HUES6 (cell line): Measurements from ENCODE around the gene CHRNA4.
A peak's percentile ranks its signal among the peaks of the same experiment; 100 is the strongest.

ENCODE experiments used
- H3K27ac ChIP-seq: 2 replicates; pipeline ENCODE4 v1.7.0; 2013; ENCODE audit warnings: low read depth, mild to moderate bottlenecking, low read length, inconsistent platforms
- H3K27me3 ChIP-seq: 2 replicates; pipeline ENCODE4 v1.6.1; 2013; ENCODE audit warnings: low read length; ENCODE audit not compliant: control insufficient read depth, insufficient read depth
- H3K36me3 ChIP-seq: 2 replicates; pipeline ENCODE4 v1.6.1; 2013; ENCODE audit warnings: low read length; ENCODE audit not compliant: control insufficient read depth, insufficient read depth
- H3K4me1 ChIP-seq: 2 replicates; pipeline ENCODE4 v1.6.1; 2013; ENCODE audit warnings: low read length; ENCODE audit not compliant: control insufficient read depth, insufficient read depth
- H3K4me3 ChIP-seq: 2 replicates; pipeline ENCODE4 v1.5.1; 2013; ENCODE audit warnings: low read depth, low read length
- H3K9ac ChIP-seq: one replicate; pipeline ENCODE4 v1.6.1; 2013; ENCODE audit warnings: mild to moderate bottlenecking, low read length
- H3K9me3 ChIP-seq: 2 replicates; pipeline ENCODE4 v1.6.1; 2013; ENCODE audit warnings: low read depth, low read length; ENCODE audit not compliant: control insufficient read depth, insufficient read depth

The CHRNA4 gene

DNA sequence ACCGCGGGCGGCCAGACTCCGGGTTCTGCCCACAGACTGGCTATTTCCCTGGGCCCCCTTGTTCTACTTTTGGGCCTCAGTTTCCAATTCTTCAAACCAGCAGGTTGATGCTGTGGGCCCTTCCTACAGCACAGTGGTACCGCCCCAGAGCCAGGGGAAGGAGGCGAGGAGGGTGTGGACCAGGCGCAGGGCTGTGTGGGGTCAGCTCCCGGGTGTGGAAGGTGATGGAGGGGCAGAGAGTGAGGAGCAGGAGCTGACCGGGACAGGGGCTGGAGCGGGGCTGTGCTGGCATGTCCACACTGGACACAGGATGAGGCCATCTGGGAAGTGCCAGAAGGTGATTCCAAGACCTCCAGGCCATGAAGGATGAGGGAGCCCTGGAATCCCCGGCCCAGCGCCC lies 35.2 kb upstream of the CHRNA4 start:
- Histone ChIP-seq H3K27ac (no peak overlapping the region), H3K36me3 (no peaks in the 10 kb centered on the region), H3K4me3 (no peak overlapping the region), H3K4me1 (peaks cover 16% of the 10 kb centered on the region), H3K9me3 (peaks cover 18% of the 10 kb centered on the region), H3K27me3 (no peaks in the 10 kb centered on the region; the same call in 1 of the 2 replicates), H3K9ac (no peak overlapping the region)

DNA sequence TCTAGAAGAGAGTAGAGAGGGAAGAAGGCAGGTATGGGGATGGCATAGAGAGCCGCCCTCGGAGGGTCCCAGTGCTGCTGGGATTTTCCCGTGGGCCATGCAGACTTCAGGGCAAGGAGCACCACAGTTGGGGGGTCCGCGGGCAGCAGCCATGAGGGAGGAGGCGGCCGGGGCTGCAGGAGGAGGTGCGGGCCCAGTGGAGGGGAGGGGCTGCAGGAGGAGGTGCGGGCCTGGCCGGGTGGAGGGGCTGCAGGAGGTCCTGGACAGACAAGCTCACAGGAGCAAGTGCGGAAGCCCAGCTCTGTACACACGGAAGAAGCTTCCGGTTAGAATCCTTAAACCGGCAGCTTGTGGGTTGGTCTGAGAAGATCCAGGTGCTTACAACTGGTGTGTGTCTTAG lies 34.6 kb upstream of the CHRNA4 start:
- no peaks in the 10 kb centered on the region; the same call in 1 of the 2 replicates for H3K27me3 ChIP-seq

DNA sequence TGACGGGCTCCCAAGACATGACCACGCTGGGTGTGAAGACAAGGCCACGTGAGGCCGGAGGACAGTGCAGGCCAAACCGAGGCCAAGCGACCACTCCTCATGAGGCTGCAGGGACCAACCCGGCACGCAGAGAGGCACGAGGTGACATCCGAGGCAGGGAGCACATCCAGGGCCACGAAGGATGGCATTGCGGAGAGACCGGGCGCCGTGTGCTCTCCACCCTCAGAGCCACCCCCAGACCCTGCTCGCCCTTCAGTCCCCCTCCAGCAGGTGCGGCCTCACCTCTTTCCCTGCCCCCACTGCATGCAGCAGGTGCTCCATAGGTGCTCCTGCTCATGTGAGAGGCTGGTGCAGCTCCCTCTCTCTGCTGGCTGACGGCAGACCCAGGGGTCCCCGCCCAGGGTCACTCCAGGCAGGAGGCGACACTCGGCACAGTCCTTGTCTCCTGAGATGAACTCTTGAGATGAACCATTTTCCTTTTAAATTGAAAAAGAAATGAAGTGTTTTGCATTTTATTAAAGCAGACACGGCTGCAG lies 33.8 kb upstream of the CHRNA4 start:
- Histone ChIP-seq H3K27ac (no peak overlapping the region), H3K4me3 (no peak overlapping the region), H3K36me3 (no peaks in the 10 kb centered on the region)

More for the DNA sequence above, 34.6 kb upstream of the CHRNA4 start:
- no peak overlapping the region for H3K4me3 ChIP-seq
- peaks cover 16% of the 10 kb centered on the region for H3K4me1 ChIP-seq
- no peak overlapping the region for H3K27ac ChIP-seq
- H3K9ac ChIP-seq: no peak overlapping the region
- no peaks in the 10 kb centered on the region for H3K36me3 ChIP-seq
- peaks cover 20% of the 10 kb centered on the region for H3K9me3 ChIP-seq

DNA sequence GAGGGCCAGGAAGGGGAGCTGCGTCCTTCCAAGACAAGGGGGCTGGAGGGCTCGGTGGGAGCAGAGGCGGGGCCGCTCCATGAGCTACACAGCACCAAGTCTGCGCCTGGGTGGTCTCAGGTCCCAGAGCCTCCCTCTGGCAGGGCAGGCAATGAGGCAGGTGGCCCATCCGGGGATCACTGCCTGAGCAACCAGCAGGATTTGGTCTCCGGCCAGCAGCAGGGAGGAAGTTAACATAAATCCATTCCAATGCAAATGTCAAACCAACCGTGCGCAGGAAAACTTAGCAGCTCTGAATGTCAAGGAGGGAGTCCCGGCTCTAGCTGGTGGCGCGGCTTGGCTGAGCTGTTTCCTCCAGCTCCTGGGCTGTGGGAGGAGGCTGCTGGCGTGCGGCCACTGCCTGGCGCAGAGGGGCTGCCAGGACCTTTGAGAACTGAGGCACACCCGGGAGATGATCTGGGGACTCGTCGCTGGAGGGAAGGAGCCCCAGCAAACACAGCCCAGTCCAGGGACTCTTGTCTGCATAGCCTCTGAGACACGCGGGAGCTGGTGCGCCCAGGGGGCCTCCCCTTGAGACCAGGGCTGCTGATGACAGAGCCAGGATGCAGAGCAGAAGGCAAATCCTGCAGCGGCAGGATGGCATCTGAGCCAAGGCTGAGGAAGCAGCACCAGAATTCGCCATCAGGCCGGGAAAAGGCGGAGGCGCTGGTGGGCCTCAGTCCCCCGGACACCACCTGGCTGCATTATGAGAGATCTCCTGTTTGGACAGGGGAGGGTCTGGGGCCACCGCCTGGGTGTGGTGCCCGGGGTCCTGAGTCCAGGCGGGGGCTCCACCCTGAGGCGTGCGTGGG lies 33.1 kb upstream of the CHRNA4 start:
- Histone ChIP-seq H3K9me3 (peaks cover 22% of the 10 kb centered on the region), H3K27me3 (no peaks in the 10 kb centered on the region; the same call in 1 of the 2 replicates), H3K4me3 (no peak overlapping the region), H3K36me3 (no peaks in the 10 kb centered on the region), H3K9ac (no peak overlapping the region), H3K4me1 (peaks cover 16% of the 10 kb centered on the region), H3K27ac (peak overlapping the region; percentile 29; the same call in 1 of the 2 replicates)

More for the DNA sequence above, 33.8 kb upstream of the CHRNA4 start:
- Histone ChIP-seq H3K9ac (no peak overlapping the region), H3K9me3 (peaks cover 22% of the 10 kb centered on the region), H3K27me3 (no peaks in the 10 kb centered on the region; the same call in 1 of the 2 replicates), H3K4me1 (peaks cover 16% of the 10 kb centered on the region)

DNA sequence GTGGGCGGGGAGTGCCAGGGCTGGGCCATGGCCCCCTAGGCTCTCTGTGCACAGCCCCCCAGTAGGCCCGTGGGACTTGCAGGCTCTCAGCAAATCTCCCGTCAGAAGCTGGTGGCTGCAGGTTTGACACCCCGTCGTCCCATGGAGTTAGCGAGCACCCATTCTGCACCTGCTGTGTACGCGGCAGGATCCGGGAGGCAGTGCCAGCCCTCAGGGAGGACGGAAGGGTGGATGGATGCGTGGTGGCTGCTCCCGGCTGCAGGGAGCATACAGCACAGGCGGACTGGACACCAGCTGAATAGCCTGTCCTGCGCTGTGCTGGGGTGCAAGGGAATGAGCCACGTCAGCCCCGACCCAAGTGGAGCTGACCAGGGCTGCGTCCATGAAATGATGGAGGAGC lies 32.4 kb upstream of the CHRNA4 start:
- Histone ChIP-seq H3K4me1 (peaks cover 16% of the 10 kb centered on the region), H3K27ac (peak overlapping the region; percentile 29; the same call in 1 of the 2 replicates), H3K9ac (no peak overlapping the region), H3K9me3 (peaks cover 22% of the 10 kb centered on the region), H3K27me3 (no peaks in the 10 kb centered on the region; the same call in 1 of the 2 replicates), H3K4me3 (no peak overlapping the region), H3K36me3 (no peaks in the 10 kb centered on the region)

DNA sequence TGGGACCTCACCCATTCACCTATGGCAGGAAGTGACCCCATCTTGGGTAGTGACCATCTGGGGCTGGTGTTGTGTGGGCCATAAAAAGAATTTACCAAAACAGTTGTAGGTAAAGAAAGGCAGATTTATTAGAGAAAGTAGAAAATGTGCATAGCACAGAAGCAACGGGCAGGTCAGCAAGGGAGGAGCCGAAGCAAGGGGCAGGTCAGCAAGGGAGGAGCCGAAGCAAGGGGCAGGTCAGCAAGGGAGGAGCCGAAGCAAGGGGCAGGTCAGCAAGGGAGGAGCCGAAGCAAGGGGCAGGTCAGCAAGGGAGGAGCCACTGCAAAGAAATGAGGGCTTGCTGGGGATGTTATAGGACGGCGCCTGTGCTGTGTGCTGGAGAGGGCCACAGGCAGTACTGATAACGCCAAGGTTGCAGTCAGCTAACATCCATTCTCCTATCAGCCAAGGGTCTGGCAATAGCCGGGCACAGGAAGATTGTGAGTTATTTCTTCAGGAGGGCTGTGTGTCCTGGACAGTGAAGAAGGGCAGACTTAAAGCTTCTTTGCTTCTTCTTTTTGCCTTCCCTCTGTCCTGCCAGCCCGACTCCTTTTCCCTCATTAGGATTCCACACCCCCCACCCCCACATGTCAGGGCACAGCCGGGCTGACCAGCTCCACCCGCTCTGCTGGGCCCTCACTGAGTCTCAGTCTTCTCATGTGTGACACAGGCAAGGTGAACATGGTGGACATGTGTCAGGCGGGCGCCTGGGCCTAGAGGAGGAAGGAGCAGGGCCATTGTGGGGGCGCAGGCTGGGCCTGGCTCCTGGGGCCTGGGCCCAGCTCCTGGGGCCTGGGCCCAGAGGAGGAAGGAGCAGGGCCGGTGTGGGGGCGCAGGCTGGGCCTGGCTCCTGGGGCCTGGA lies 31.6 kb upstream of the CHRNA4 start:
- H3K4me3 ChIP-seq: no peak overlapping the region
- H3K27ac ChIP-seq: no peak overlapping the region
- peaks cover 26% of the 10 kb centered on the region for H3K9me3 ChIP-seq
- H3K4me1 ChIP-seq: peaks cover 16% of the 10 kb centered on the region
- H3K9ac ChIP-seq: no peak overlapping the region
- H3K27me3 ChIP-seq: no peaks in the 10 kb centered on the region; the same call in 1 of the 2 replicates
- H3K36me3 ChIP-seq: no peaks in the 10 kb centered on the region

DNA sequence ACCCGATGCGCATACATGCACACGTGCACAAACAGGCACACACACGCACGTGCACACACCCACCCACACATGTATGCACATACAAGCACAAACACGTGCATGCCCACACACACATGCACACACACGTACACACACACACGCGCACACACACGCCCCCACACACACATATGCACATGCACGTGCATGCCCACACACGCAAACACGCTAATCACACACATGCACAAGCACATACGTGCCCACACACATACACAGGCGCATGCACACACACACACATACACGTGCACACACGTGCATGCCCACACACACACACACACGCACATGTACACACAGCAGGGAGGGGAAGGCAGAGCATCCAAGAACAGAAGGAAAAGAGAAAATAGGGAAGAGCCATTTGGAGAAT lies 26.8 kb upstream of the CHRNA4 start:
- no peaks in the 10 kb centered on the region for H3K4me1 ChIP-seq
- H3K4me3 ChIP-seq: no peak overlapping the region
- H3K36me3 ChIP-seq: no peaks in the 10 kb centered on the region
- H3K9me3 ChIP-seq: peaks cover 49% of the 10 kb centered on the region
- no peak overlapping the region for H3K9ac ChIP-seq
- H3K27ac ChIP-seq: no peak overlapping the region
- H3K27me3 ChIP-seq: no peaks in the 10 kb centered on the region

DNA sequence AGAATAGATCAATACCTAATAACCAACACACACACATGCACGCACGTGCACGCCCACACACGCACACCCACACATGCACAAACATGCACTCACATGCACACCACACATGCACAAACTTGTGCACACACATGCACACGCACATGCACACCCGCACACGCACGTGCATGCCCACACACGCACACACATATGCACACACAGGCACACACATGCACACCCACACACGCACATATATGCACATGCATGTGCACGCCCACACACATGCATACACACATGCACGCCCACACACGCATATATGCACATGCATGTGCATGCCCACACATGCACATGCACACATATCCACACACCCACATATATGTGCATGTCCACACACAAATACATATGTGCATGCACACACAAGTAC lies 26.2 kb upstream of the CHRNA4 start:
- H3K4me1 ChIP-seq: no peaks in the 10 kb centered on the region
- no peaks in the 10 kb centered on the region for H3K27me3 ChIP-seq
- H3K27ac ChIP-seq: no peak overlapping the region
- H3K4me3 ChIP-seq: no peak overlapping the region
- no peaks in the 10 kb centered on the region for H3K36me3 ChIP-seq
- peaks cover 44% of the 10 kb centered on the region for H3K9me3 ChIP-seq
- H3K9ac ChIP-seq: no peak overlapping the region

DNA sequence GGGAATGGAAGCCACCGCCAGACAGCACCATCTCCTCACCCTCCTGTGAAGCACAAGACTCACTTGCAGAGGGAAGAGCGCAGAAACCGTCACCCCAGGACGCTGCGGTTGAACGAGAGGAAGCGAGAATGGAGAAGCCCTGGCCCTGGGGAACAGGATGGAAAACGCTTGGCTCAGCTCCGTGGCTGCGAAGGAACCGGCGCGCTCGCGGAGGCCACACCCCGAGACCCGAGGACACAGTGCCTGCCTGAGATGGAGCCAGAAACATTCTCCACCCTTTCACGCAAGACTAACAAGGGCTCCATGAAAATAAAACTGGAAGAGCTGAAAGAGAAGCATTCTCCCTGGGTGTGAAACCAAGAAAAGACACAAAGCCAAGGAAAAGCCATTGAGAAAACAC lies 25.3 kb upstream of the CHRNA4 start:
- peaks cover 35% of the 10 kb centered on the region for H3K9me3 ChIP-seq
- H3K4me3 ChIP-seq: no peak overlapping the region
- H3K9ac ChIP-seq: no peak overlapping the region
- no peaks in the 10 kb centered on the region for H3K36me3 ChIP-seq
- no peak overlapping the region for H3K27ac ChIP-seq
- H3K27me3 ChIP-seq: no peaks in the 10 kb centered on the region
- H3K4me1 ChIP-seq: no peaks in the 10 kb centered on the region

DNA sequence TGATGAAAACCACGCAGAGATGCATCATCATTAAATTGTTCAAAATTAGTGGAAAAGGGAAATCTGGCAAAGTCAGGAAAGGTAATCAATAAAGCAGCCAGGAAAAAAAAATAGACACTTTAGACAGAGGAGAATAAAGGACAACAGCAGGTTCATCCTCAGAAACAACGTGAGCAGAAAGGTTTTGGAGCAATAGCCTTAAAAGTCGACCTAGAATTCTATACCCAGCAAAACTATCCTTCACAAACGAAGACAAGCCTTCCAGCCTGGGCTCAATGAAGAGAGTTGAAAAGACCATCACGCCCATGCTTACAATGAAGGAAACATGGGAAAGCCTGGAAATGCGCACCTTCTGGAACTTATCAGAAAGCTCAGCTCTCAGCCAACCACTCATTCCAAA lies 24.7 kb upstream of the CHRNA4 start:
- no peaks in the 10 kb centered on the region for H3K27me3 ChIP-seq
- no peak overlapping the region for H3K27ac ChIP-seq
- peaks cover 31% of the 10 kb centered on the region for H3K9me3 ChIP-seq
- no peak overlapping the region for H3K9ac ChIP-seq
- no peak overlapping the region for H3K4me3 ChIP-seq
- H3K4me1 ChIP-seq: no peaks in the 10 kb centered on the region
- no peaks in the 10 kb centered on the region for H3K36me3 ChIP-seq
